Smooth muscle cell (in vitro differentiated cells): ENCODE data around the gene FLII. TPM values are rescaled to one million over a fixed set of nuclear protein-coding genes. Genes with fewer than 3 reads are reported as not detected.

Experiments
- DNase-seq: peaks from one replicate; lab custom pipeline; 2025; ENCODE audit not compliant: unreplicated experiment; lab: John Stamatoyannopoulos, UW
- H2AFZ ChIP-seq: fragments of 200-600 bp; sonication (generic); 2 replicates; pipeline ENCODE4 v1.6.0; 2016; ENCODE audit warnings: antibody characterized with exemption, low read depth, mild to moderate bottlenecking
- H3F3A ChIP-seq: fragments of 200-600 bp; sonication (generic); 2 replicates; pipeline ENCODE4 v1.6.0; 2017; ENCODE audit warnings: antibody characterized with exemption, low read depth
- H3K27ac ChIP-seq: fragments of 200-600 bp; sonication (generic); 2 replicates; pipeline ENCODE4 v1.5.1; 2016; ENCODE audit warnings: low read depth, mild to moderate bottlenecking
- H3K27me3 ChIP-seq: fragments of 200-600 bp; sonication (generic); 2 replicates; pipeline ENCODE4 v1.6.1; 2016; ENCODE audit warnings: low read depth, mild to moderate bottlenecking
- H3K36me3 ChIP-seq: fragments of 200-600 bp; sonication (generic); 2 replicates; pipeline ENCODE4 v1.5.1; 2016; ENCODE audit warnings: low read depth
- H3K4me1 ChIP-seq: fragments of 200-600 bp; sonication (generic); 2 replicates; pipeline ENCODE4 v1.5.1; 2016; ENCODE audit warnings: low read depth
- H3K4me2 ChIP-seq: fragments of 200-600 bp; sonication (generic); 2 replicates; pipeline ENCODE4 v1.6.0; 2016; ENCODE audit warnings: mild to moderate bottlenecking
- H3K4me3 ChIP-seq: fragments of 200-600 bp; sonication (generic); 2 replicates; pipeline ENCODE4 v1.5.1; 2016; ENCODE audit warnings: mild to moderate bottlenecking
- H3K79me2 ChIP-seq: fragments of 200-600 bp; sonication (generic); 2 replicates; pipeline ENCODE4 v1.6.0; 2016; ENCODE audit warnings: low read depth, mild to moderate bottlenecking
- H3K9ac ChIP-seq: fragments of 200-600 bp; sonication (generic); 2 replicates; pipeline ENCODE4 v1.6.0; 2016; ENCODE audit warnings: low read depth
- H3K9me3 ChIP-seq: fragments of 200-600 bp; sonication (generic); replicated peaks from 2 replicates; pipeline ENCODE4 v1.5.1; 2016; ENCODE audit warnings: low read depth
- H4K20me1 ChIP-seq: fragments of 200-600 bp; sonication (generic); 2 replicates; pipeline ENCODE4 v1.6.0; 2016; ENCODE audit warnings: low read depth
- CTCF ChIP-seq: fragments of 200-600 bp; sonication (generic); IDR thresholded peaks from 2 replicates; pipeline ENCODE4 v1.5.1; 2017; ENCODE audit warnings: borderline replicate concordance, mild to moderate bottlenecking, antibody characterized with exemption; ENCODE audit not compliant: insufficient read depth, poor library complexity, severe bottlenecking
- WGBS: methylation state at CpG from one replicate; pipeline ENCODE4 v1.1.7; 2016; ENCODE audit warnings: low lambda C conversion rate; 5-methylcytosine and 5-hydroxymethylcytosine counted together
- polyA plus RNA-seq: library from polyadenylated mRNA; unstranded; fragments of >200 nt; fragmentation: Nextera tagmentation; extraction: Ambion mirVana; gene quantifications from 2 replicates; pipeline ENCODE4 v1.2.1, GENCODE V29; 2016
- total RNA-seq: library from RNA; depleted of rRNA; stranded (reverse); fragments of >200 nt; gene quantifications from 2 replicates; pipeline ENCODE4 v1.2.3, GENCODE V29; 2014

Gene FLII
- total and polyA plus RNA-seq, 2 experiments from 2014 or later = 132 to 188 TPM

- no peak for DNase-seq
- H3K4me2 ChIP-seq = no peak overlapping the region
- H2AFZ ChIP-seq = no peak overlapping the region
- no peak for TF ChIP-seq CTCF
- no peak overlapping the region for H3K27ac ChIP-seq
- H3K4me3 ChIP-seq = no peak overlapping the region
- peaks cover 26% of the 10 kb centered on the region for H3F3A ChIP-seq
- no peaks in the 10 kb centered on the region for H3K79me2 ChIP-seq
- no peak overlapping the region for H3K9ac ChIP-seq
- H3K9me3 ChIP-seq = no peaks in the 10 kb centered on the region
- no peaks in the 10 kb centered on the region for H4K20me1 ChIP-seq
- H3K36me3 ChIP-seq = no peaks in the 10 kb centered on the region
- 93% methylated on average over 14 of the region's 14 CpGs for WGBS
- no peaks in the 10 kb centered on the region for H3K27me3 ChIP-seq
- H3K4me1 ChIP-seq = peaks cover 13% of the 10 kb centered on the region
Observed at GRCh38 chr17:18270046-18270931, 11.8 kb upstream of the FLII start.

- Histone ChIP-seq H3K9ac (peak overlapping the region; percentile 41), H3K27me3 (no peaks in the 10 kb centered on the region), H3K36me3 (no peaks in the 10 kb centered on the region), H3K79me2 (no peaks in the 10 kb centered on the region), H3K4me3 (no peak overlapping the region), H4K20me1 (peaks cover 2% of the 10 kb centered on the region), H3K27ac (peak overlapping the region; percentile 69), H3K4me1 (peaks cover 13% of the 10 kb centered on the region), H2AFZ (no peak overlapping the region), H3K9me3 (no peaks in the 10 kb centered on the region), H3K4me2 (peak overlapping the region; percentile 71), H3F3A (peaks cover 26% of the 10 kb centered on the region)
- no peak for DNase-seq
- TF ChIP-seq CTCF = no peak
- 28% methylated on average over 14 of the region's 14 CpGs for WGBS
Observed at GRCh38 chr17:18267927-18268711, 9.6 kb upstream of the FLII start.

- Histone ChIP-seq H3K9ac (no peak overlapping the region), H3K27ac (peak overlapping the region; percentile 69), H3K4me2 (no peak overlapping the region), H3K9me3 (no peaks in the 10 kb centered on the region), H3F3A (peaks cover 26% of the 10 kb centered on the region), H2AFZ (no peak overlapping the region), H3K27me3 (no peaks in the 10 kb centered on the region), H3K79me2 (peaks cover 7% of the 10 kb centered on the region), H3K4me1 (peaks cover 13% of the 10 kb centered on the region), H3K4me3 (no peak overlapping the region), H3K36me3 (no peaks in the 10 kb centered on the region), H4K20me1 (peaks cover 9% of the 10 kb centered on the region)
- no peak for TF ChIP-seq CTCF
- 92% methylated on average over 10 of the region's 10 CpGs for WGBS
- DNase-seq = no peak
Observed at GRCh38 chr17:18267366-18267765, 8.8 kb upstream of the FLII start.
